Measurements from ENCODE around the gene TLCD2.

GRCh38 chr17:1661045-1661444 lies 49.1 kb downstream of the TLCD2 start:
- no peak for TF ChIP-seq GATA2 (IDR thresholded peaks at IDR 0.05; ENCODE audit: low read depth, low read length)
- no peak for TF ChIP-seq GATA3 (IDR thresholded peaks at IDR 0.05; ENCODE audit: low read depth, low read length)
